GM21576 (cell line): Measurements from ENCODE around the gene RRP8.
A peak's percentile ranks its signal among the peaks of the same experiment; 100 is the strongest.

Experiments used
- ATAC-seq: cut with Tn5 transposase; IDR thresholded peaks from one replicate; pipeline ENCODE4 v1.9.1; 2021; ENCODE audit warnings: mild to moderate bottlenecking, moderate library complexity; ENCODE audit not compliant: unreplicated experiment

RRP8 gene

GRCh38 chr11:6604790-6605189, 1.4 kb upstream of the RRP8 start:
- ATAC-seq: no peak

- ATAC-seq: peak; percentile 51
Observed at GRCh38 chr11:6604081-6604626, 738 bp upstream of the RRP8 start.

- no peak for ATAC-seq
Observed at GRCh38 chr11:6602096-6602940, 1.1 kb downstream of the RRP8 start.

GRCh38 chr11:6601041-6601461, 2.4 kb downstream of the RRP8 start:
- no peak for ATAC-seq

DNA sequence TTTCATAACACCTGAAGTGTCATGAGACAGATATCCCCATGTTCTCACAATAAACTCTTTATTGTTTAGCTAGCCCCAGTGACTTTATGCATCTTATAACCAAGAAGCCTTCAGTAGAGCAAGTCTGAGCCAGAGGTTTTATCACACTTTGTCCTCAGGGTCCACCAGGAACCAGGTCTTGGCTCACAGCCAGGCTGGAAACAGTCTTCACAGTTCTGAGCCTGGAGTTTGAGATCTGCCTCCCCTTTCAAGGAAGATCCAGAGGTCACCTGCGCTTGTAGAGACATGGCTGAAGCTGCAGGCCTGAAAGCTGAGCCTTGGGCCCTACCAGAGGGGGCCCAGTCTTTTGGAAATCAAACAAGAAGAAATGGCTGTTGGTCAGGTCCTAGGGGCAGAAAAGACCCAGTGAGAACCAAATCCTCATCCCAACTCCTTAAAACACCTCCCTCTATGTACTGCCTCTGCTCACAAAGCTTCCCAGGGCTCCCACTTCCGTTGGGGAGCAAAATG, 3.5 kb downstream of the RRP8 start:
- no peak for ATAC-seq

DNA sequence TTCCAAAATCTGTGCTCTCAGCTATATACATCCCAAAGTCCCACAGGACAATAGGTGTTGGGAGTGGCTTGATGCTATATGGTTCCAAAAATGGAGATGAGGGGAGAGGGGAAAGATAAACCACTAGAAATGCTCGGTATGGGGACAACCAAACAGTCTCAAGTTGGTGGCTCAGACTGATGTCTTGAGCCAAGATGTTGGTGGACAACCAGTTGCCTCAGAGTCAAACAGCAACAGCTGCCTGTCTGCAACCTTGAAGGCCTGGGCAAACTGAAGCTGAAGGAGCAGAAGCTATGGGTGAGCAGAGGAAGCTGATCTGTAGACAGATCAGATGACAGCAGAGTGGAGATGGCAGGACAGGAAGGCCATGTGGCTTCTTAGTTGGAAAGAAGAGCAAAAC, 4.0 kb downstream of the RRP8 start:
- no peak for ATAC-seq

DNA sequence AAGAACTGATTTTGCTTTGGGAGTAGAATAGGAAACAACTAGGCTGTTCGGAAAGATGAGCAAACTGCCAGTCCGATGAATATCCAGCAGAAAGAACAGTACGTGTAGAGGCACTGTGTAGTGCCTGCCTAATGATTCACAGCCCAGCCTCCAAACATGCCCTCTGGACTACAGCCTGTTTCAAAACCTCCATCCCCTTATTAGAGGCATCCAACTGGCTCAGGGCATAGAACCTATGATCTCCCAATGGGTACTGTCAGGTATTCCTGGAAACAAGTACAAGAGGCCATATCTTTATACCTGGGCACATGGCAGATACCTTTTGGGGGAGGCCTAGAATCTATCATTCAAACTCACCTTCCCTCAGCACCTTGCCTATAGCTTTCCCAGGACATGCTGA, 4.9 kb downstream of the RRP8 start:
- ATAC-seq: no peak

DNA sequence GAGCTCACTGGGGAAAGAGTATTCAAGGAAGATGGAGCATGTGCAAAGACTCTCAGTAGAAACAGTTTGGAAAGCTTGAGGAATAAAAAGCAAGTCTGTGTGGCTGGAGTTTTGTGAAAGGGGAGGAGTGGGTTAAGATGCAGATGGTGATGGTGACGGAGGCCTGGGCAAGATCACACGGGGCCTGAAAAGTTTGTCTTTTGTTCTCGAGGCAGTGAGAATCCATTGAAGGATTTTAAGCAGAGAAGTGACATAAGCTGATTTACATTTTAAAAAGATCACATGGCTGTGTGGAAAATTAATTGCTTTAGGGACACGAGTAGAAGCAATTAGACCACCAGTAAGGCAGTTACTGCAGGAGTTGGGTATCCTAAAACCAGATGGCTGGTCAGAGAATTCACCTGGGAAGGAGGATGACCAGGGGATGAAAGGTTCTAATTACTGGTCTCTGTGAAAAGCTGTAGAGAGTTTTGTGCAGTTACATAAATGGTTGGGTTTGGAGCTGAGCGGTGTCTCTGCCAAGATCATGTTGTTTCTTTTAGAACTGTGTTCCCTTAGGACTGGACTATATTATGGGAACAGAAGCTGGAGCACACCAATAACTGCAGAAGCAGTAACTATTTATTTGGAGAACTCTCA, 7.1 kb downstream of the RRP8 start:
- no peak for ATAC-seq

DNA sequence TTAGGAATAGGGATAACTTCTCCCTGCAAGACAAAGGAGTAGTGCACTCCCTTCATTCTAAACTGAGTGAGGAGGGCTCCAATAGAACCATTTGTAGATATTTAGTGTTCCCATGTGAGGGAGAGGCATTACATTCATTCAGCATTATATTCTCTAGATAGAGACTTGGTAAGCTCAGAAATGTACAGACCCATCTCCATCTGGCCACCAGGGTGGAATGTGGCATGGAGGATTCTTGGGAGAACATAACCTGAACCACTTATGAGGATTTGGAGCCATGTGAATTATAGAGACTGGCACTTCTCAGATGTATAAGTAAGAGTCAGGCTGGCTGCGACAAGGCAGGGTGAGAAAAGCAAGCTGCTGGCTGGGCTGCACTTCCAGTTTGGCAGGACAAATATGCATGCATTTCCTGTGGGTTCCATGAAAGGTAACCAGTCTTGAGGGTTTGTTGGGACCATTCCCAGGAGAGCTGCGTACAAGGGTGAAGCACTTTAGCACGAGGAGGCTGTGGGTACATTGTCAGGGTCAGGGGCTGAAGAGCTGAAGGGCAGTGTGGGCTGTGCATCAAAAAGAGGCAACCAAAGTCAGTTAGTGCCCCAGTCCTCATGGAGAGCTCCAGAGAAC, 9.2 kb downstream of the RRP8 start:
- no peak for ATAC-seq

DNA sequence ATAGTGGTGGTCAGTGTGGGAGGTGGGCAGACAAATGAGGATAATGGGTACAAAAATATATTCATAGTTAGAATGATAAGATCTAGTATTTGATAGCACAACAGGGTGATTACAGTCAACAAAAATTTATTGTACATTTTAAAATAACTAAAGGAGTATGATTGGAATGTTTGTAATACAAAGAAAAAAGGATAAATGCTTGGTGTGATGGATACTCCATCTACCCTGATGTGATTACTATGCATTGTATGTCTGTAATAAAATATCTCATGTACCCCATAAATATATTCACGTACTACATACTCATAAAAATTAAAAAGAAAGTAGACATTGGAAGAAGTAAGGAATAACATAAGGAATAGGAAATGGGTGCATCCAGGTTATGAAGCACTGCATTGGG, 15.4 kb downstream of the RRP8 start:
- no peak for ATAC-seq

DNA sequence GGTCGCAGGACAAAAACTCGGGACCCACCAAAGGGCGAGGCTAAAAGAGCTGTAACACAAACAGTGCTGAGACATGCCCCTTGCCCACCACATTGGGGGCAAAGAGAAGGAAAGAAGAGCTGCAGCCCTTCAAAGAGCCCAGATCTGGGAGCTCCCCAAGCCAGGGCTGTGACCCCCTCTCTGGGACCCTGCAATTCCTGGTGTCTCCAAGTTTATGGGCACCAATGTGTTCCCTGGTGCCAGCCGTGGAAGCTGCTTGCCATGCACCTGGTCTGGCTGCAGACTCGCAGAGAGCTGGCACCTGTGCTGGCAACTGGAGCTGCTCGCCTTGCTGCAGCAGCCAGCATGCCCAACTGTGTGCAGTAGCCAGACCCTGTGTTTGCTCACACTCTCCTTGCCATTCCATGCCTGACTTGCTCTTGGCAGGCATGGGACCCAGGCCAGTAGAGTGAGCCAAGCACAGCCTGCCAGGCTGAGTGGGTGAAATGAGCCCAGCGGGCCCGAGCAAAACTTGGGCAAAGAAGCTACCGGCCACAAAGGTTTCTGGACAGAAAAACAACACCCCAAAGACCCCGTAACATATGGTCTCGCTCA, 16.0 kb downstream of the RRP8 start:
- no peak for ATAC-seq

DNA sequence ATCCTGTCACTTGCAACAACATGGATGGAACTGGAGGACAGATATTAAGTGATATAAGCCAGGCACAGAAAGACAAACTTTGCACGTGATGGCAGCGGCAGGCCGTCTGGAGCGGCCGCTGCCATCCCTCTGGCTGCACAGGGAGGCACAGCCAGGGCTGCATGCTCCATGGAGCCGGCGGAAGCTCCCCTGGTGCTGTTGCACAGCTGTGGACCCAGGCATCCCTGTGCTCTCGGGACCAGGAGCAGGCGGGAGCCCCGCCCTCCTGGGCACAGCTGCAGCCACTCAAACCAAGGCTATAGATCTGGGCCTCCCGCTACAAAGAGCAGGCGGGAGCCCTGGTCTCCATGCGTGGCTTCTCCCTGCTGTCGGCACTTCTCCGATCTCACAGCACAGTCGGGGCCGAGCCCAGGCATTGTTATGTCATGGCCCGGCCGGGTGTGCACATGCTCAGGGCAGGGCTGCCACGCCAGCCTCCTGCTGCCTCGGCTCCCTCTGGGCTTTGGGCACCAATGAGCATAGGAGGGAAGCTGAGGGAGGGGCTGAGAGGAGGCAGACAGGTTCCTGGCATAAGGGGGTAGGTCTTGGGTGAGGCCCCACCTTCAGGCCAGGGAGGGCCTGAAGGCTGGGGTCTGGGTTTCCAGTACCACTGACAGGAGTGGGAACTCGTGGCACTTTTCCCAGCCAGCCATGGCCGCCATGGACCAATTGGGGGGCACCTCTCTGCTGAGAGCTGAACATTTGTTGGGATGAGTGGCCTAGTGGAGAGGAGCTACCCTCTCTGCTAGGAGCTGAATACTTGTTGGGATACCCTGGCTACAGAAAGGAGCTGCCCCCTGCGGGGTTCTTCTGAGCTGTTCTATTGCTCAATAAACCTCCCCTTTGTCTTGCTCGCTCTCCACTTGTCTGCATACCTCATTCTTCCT, 16.7 kb downstream of the RRP8 start:
- no peak for ATAC-seq

DNA sequence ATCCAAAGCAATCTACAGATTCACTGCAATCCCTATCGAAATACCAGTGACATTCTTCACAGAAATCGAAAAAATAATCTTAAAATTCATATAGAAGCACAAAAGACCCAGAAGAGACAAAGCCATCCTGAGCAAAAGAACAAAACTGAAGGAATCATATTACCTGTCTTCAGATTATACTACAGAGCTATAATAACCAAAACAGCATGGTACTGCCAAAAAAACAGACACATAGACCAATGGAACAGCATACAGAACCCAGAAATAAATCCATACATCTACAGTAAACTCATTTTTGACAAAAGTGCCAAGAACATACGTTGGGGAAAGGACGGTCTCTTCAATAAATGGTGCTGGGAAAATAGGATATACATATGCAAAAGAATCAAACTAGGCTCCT, 18.9 kb downstream of the RRP8 start:
- ATAC-seq: no peak

DNA sequence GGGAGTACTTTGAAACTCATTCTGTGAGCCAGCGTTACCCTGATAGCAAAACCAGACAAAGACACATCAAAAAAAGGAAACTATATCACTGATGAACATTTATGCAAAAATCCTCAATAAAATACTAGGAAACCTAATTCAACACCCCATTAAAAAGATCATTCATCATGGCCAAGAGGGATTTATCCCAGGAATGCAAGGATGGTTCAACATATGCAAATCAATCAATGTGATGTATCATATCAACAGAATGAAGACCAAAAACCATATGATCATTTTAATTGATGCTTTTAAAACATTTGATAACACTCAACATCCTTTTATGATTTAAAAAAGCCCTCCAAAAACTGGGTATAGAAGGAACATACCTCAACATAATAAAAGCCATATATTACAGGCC, 19.8 kb downstream of the RRP8 start:
- ATAC-seq: no peak

- no peak for ATAC-seq
Observed at GRCh38 chr11:6579681-6580080, 23.7 kb downstream of the RRP8 start.

- ATAC-seq: no peak
Observed at GRCh38 chr11:6578134-6578533, 25.3 kb downstream of the RRP8 start.

- no peak for ATAC-seq
Observed at GRCh38 chr11:6576471-6577373, 26.7 kb downstream of the RRP8 start.

DNA sequence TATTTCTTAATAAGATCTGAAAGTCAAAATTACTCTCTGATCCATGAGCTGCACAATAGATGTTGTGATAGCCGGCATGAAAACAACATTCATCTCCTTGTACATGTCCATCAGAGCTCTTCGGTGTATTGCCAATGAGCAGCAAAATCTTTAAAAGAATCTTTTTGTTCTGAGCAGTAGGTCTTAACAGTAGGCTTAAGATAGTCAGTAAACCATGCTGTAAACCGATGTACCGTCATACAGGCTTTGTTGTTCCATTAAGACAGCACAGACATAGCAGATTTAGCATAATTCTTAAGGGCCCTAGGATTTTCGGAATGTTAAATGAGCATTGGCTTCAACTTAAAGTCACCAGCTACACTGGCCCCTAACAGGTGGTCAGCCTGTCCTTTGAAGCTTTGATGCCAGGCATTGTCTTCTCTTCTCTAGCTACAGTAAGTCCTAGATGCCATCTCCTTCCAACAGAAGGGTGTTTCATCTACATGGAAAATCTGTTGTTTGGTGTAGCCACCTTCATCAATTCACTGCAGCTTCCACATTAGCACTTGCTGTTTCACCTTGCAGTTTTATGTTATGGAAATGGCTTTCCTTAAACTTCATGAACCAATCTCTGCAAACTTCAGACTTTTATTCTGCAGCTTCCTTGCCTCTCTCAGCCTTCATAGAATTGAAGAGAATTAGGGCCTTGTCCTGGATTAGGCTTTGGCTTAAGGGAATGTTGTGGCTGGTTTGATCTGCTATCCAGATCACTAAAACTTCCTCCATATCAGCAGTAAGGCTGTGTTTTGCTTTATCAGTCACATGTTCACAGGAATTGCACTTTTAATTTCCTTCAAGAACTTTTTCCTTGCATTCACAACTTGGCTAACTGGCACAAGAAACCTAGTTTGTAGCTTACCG, 28.4 kb downstream of the RRP8 start:
- no peak for ATAC-seq
